Mesothelial cell of epicardium (in vitro differentiated cells): ENCODE data around the gene GATB. TPM values are rescaled to one million over a fixed set of nuclear protein-coding genes. Genes with fewer than 3 reads are reported as not detected.

Experiments used
- DNase-seq, 2 experiments: peaks; one replicate each; pipeline ENCODE4 v3.0.0; 2021; ENCODE audit warnings: low spot score in 2 of 2; ENCODE audit not compliant: unreplicated experiment in 2 of 2
- H3K27ac Mint-ChIP-seq: 2 replicates; pipeline ENCODE4 v1.8.0; 2021; ENCODE audit warnings: mixed read lengths
- H3K27me3 Mint-ChIP-seq: 2 replicates; pipeline ENCODE4 v1.8.0; 2021; ENCODE audit warnings: low read depth, mixed read lengths
- H3K36me3 Mint-ChIP-seq: 2 replicates; pipeline ENCODE4 v1.8.0; 2021; ENCODE audit warnings: mixed read lengths
- H3K4me1 Mint-ChIP-seq: 2 replicates; pipeline ENCODE4 v1.8.0; 2021; ENCODE audit warnings: mixed read lengths
- H3K4me3 Mint-ChIP-seq: 2 replicates; pipeline ENCODE4 v1.8.0; 2021; ENCODE audit warnings: mild to moderate bottlenecking, moderate library complexity, mixed read lengths
- H3K9me3 Mint-ChIP-seq: 2 replicates; pipeline ENCODE4 v1.8.0; 2021; ENCODE audit warnings: mixed read lengths
- CTCF ChIP-seq: fragments of 200-600 bp; sonication (generic); IDR thresholded peaks from one replicate; pipeline ENCODE4 v1.5.0; 2021; ENCODE audit warnings: antibody characterized with exemption; ENCODE audit not compliant: unreplicated experiment
- total RNA-seq: library from RNA; stranded (reverse); gene quantifications from 3 replicates; pipeline ENCODE4 v1.2.1, GENCODE V29; 2021

The GATB gene
- total RNA-seq, 1 donor from 2014 or later = 24.5 TPM

- H3K4me1 Mint-ChIP-seq = peaks cover 13% of the 10 kb centered on the region
- TF ChIP-seq CTCF = no peak
- no peaks in the 10 kb centered on the region for H3K27me3 Mint-ChIP-seq
- H3K4me3 Mint-ChIP-seq = no peak overlapping the region
- peaks cover 21% of the 10 kb centered on the region for H3K9me3 Mint-ChIP-seq
- peaks cover 16% of the 10 kb centered on the region for H3K36me3 Mint-ChIP-seq
- H3K27ac Mint-ChIP-seq = no peak overlapping the region
- no peak for DNase-seq
These were observed 122.4 kb downstream of the GATB start for GRCh38 chr4:151638295-151638858.

GRCh38 chr4:151631349-151631748, 129.5 kb downstream of the GATB start:
- peaks cover 26% of the 10 kb centered on the region for H3K36me3 Mint-ChIP-seq
- no peak for TF ChIP-seq CTCF
- H3K27me3 Mint-ChIP-seq = no peaks in the 10 kb centered on the region
- peaks cover 12% of the 10 kb centered on the region for H3K4me1 Mint-ChIP-seq
- no peak overlapping the region for H3K27ac Mint-ChIP-seq
- DNase-seq = no peak
- no peak overlapping the region for H3K4me3 Mint-ChIP-seq
- H3K9me3 Mint-ChIP-seq = peaks cover 26% of the 10 kb centered on the region

GRCh38 chr4:151629097-151629783, 131.6 kb downstream of the GATB start:
- no peak for DNase-seq
- no peak overlapping the region for H3K27ac Mint-ChIP-seq
- H3K4me1 Mint-ChIP-seq = peaks cover 16% of the 10 kb centered on the region
- H3K27me3 Mint-ChIP-seq = no peaks in the 10 kb centered on the region
- H3K36me3 Mint-ChIP-seq = peaks cover 13% of the 10 kb centered on the region
- no peak for TF ChIP-seq CTCF
- no peak overlapping the region for H3K4me3 Mint-ChIP-seq
- H3K9me3 Mint-ChIP-seq = peaks cover 15% of the 10 kb centered on the region

- Mint-ChIP-seq H3K4me1 (peaks cover 16% of the 10 kb centered on the region), H3K27ac (no peak overlapping the region), H3K36me3 (peaks cover 8% of the 10 kb centered on the region), H3K27me3 (no peaks in the 10 kb centered on the region), H3K4me3 (no peak overlapping the region), H3K9me3 (peaks cover 6% of the 10 kb centered on the region)
- TF ChIP-seq CTCF = no peak
- DNase-seq = no peak
These were observed 132.7 kb downstream of the GATB start for GRCh38 chr4:151628001-151628608.

GRCh38 chr4:151627491-151627890, 133.3 kb downstream of the GATB start:
- H3K27me3 Mint-ChIP-seq = no peaks in the 10 kb centered on the region
- no peak for TF ChIP-seq CTCF
- H3K4me3 Mint-ChIP-seq = no peak overlapping the region
- no peaks in the 10 kb centered on the region for H3K9me3 Mint-ChIP-seq
- H3K27ac Mint-ChIP-seq = no peak overlapping the region
- H3K4me1 Mint-ChIP-seq = peaks cover 16% of the 10 kb centered on the region
- no peak for DNase-seq
- H3K36me3 Mint-ChIP-seq = peaks cover 2% of the 10 kb centered on the region
